ENCODE measurements around the gene TCAP. TPM values are rescaled to one million over a fixed set of nuclear protein-coding genes. Genes with fewer than 3 reads are reported as not detected.

Gene TCAP
- total RNA-seq, 1 donor from 2014 or later: 1.7 TPM

DNA sequence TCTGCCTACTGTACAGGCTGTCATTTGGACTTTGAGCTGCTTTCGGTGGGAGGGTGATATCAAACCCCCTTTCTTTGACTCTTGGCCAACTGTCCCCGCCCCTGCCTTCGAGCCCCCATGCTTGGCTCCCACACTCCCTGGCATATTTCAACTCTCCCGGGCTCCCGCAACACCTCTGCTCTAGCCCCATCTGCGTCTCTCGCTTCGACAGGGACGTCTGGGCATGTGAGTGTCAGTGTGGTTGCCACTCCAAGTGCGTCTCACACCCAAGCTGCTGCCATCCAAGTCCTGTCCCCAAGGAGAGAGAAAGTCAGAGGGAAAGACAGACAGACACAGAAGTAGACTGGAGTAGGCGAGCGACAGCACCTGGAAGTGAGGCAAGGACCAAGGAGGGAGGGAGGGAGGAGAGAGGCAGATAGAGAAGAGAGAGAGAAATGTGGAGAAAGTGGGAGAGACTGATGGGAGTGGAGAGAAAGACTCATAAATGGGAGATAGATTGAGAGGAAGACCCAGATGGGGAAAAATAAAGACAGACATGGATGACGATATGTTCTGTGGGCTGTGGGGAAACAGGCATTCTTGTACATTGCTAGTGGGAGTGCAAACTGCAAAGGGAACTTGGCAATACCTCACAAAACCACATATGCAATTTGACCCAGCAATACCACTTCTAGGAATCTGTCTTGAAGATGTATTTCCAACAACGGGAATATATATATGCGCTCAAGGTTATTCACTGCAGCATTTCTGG is 16.4 kb upstream of the TCAP start:
- intact Hi-C loops (cut with micrococcal nuclease): no loop called here

DNA sequence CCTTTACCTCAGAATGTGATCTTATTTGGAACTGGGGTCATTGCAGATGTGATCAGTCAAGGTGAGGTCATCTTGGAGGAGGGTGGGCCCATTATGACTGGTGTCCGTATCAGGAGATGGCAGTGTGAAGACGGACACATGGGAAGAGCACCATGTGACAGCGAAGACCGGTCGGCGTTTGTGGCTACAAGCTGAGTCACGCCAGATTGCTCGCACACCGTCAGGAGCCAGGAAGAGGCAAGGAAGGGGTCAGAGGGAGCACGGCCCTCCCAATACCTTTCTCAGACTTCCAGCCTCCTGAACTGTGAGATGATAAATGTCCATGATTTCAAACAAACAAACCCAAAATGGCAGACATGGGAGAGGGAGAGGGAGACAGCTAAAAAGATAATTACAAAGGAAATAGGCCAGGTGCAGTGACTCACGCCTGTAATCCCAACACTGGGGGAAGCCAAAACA is 15.0 kb upstream of the TCAP start:
- intact Hi-C loops (cut with micrococcal nuclease): no loop called here

DNA sequence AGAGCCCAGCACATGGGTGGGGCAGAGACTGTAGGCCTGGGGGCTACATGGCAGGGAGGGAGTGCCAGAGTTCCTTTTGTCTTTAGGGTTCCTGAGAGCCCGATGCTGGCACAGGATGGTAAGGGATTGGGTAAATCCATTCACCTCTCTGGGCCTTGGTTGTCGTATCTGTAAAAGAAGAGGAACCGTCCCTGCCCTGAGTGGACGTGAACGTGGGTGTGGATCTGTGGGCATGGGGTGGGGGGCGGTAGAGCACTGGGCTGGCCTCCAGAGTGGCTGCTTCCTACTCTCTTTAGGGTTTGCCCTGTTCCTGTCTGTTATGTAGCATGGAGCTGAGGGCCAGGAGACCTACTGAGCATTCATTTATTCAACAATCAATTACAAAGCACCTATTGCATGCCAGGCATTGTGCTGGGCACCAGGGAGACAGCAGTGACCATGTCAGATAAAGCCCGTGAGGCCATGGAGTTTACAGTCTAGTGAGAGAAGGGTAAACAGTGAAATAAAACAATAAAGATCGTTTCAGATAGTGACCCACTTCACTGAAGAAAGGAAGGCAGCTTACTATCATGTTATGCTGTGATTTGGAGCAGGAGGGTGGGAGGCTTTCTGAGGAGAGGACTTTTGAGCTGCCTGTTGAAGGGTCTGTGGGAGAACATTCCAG is 13.1 kb upstream of the TCAP start:
- intact Hi-C loops (cut with micrococcal nuclease): no loop called here

DNA sequence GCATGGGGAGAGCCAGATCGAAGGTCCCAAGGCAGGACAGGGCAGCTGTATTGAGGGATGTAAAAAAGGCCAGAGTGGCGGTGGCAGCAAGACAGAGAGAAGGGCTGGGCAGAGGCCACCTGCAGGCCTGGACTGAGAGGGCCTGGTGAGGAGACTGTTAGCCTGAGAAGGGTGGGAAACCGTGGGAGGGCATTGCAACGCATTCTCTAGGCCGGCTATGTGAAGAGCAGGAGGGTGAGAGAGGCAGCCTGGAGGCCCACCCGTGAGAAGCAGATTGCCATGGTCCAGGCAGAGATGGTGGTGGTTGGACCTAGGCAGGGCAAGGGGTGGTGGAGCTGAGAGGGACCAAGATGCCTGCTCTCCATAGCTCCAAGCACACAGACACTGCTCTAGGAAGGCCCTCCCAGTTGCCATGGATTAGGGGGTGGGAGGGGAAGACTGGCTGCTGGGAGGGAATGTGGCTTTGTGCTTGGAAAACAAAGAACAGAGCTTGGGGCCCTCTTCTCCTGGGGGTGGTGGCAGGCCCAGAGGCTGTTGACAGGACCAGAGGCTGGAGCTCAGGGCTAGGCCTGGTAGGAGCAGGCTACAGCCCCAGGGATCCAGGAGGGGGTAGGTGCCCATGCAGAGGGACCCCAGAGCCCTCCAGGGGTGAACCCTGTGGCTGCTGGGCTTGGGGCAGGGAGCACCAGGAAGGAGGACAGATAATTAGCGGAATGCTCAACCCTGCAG is 12.4 kb upstream of the TCAP start:
- intact Hi-C loops (cut with micrococcal nuclease): no loop called here

DNA sequence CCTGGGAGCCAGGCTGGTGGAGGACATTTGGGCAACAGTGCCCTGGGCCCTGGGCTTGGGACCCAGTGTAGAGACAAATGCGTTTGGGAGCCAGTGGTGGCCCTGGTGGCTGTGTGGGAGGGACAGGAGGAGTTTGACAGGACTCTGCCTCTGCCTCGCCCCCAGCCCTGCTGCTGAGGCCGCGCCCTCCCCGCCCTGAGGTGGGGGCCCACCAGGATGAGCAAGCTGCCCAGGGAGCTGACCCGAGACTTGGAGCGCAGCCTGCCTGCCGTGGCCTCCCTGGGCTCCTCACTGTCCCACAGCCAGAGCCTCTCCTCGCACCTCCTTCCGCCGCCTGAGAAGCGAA is 11.9 kb upstream of the TCAP start:
- intact Hi-C loops (cut with micrococcal nuclease): no loop called here

DNA sequence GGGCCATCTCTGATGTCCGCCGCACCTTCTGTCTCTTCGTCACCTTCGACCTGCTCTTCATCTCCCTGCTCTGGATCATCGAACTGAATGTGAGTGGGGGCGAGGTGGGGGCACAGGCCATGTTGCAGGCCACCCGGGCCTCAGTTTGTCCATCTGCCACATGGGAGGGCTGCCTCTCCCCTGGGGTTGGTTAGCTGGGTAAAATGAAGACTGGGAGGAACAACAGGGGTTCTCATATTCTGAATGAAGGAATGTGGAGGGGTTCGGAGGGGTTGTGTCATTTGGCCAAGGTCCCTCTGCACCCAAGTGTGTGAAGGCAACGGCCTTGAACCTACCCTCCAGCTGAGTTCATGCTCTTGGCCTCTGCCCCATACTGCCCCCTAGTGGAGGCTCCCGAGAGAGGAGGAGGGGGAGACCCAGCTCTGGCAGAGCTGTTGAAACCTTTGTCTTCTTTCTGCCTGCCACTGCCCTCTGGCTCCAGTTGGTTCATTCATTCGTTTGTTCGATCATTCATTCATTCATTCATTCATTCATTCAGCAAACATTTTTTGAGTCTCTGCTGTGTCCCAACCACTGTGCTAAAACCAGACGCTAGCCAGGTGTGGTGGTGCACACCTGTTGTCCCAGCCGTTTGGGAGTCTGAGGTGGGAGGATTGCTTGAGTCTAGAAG is 11.4 kb upstream of the TCAP start:
- intact Hi-C loops (cut with micrococcal nuclease): loop anchor here (1.0 kb wide), 1 partner anchor 31 kb away; no protein-coding TSS in a partner anchor

DNA sequence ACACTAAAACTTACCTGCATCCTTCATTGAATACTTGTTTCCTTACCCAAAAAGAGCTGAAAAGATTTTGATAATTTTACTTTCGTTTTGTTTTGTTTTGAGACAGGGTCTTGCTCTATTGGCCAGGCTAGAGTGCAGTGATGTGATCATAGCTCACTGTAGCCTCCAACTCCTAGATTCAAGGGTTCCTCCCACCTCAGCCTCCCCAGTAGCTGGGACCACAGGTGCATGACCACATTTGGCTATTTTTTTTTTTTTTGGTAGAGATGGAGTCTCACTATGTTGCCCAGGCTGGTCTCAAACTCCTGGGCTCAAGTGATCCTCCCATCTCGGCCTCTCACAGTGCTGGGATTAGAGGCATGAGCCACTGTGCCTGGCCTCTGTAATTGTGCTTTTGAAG is 10.0 kb upstream of the TCAP start:
- intact Hi-C loops (cut with micrococcal nuclease): no loop called here

DNA sequence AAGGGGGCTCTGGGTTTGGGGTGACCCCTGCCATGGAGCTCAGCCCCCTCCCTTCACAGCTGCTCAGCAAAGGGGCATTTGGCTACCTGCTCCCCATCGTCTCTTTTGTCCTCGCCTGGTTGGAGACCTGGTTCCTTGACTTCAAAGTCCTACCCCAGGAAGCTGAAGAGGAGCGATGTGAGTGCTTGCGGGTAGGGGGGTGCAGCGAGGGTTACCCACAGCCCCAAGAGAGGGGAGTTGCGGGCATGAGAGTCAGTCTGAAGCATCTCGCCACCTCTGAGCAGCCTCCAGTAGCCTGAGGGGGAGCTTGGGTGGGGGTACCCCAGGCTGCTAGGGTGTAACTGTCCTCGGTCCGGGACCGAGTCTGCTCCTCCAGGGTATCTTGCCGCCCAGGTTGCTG is 6.8 kb upstream of the TCAP start:
- intact Hi-C loops (cut with micrococcal nuclease): no loop called here

DNA sequence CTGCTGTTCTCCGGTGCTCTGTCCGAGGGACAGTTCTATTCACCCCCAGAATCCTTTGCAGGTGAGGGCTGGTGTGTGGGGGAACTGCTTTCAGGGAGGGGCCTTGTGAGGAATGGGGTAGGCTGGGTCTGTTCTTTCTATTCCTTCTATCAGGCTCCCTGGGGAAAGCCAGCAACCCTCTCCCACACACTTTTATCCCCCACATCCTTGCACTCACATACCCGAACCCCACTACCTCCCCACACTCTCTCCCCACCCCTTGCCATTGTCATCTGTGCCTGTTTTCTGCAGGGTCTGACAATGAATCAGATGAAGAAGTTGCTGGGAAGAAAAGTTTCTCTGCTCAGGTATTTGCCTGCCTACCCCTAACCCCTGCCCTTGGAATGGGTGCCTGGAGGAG is 6.4 kb upstream of the TCAP start:
- intact Hi-C loops (cut with micrococcal nuclease): no loop called here

DNA sequence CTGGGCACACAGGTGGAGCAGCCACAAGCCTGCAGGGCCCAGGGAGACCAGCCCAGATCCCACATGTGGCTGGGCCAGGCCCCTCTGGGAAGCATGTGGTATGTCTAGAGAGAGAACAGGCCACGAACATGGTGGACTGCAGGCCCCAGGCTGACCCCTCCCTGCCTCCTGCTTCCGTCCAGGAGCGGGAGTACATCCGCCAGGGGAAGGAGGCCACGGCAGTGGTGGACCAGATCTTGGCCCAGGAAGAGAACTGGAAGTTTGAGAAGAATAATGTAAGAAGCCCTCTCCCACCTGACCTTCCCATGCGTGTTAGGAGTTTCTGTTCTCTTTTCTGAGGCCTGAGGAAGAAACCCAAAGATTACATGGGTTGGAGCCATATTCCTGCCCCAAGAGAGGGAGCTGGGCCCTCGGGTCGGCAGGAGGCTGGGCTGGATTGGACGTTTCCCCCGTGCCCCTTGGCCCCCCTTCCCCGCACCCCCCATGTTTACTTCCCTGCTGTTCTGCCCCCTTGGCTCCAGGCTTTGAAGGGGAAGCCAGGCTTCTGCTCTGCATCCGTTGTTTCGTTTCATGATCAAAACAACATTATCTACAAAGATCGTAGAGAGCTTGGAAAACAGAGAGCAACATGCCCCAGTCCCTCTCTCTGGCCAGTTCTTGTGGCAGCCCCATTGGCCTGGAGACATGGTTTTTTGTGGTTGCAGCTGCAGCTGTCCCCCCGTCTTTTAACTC is 5.7 kb upstream of the TCAP start:
- intact Hi-C loops (cut with micrococcal nuclease): no loop called here

DNA sequence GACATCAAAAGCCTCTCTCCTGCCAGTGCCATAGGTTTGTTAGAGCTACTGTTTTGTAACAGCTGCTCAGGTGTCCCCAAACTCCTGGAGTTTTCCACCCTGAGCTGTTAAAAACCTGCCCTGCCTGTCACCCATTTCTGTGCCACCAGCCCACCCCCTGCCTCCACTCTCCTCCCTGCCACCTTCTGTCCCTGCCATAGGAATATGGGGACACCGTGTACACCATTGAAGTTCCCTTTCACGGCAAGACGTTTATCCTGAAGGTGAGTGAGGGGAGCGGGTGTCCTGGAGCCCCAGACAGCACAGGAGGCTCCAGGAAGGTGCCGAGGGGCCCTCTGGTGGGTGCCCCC is 5.2 kb upstream of the TCAP start:
- intact Hi-C loops (cut with micrococcal nuclease): no loop called here

DNA sequence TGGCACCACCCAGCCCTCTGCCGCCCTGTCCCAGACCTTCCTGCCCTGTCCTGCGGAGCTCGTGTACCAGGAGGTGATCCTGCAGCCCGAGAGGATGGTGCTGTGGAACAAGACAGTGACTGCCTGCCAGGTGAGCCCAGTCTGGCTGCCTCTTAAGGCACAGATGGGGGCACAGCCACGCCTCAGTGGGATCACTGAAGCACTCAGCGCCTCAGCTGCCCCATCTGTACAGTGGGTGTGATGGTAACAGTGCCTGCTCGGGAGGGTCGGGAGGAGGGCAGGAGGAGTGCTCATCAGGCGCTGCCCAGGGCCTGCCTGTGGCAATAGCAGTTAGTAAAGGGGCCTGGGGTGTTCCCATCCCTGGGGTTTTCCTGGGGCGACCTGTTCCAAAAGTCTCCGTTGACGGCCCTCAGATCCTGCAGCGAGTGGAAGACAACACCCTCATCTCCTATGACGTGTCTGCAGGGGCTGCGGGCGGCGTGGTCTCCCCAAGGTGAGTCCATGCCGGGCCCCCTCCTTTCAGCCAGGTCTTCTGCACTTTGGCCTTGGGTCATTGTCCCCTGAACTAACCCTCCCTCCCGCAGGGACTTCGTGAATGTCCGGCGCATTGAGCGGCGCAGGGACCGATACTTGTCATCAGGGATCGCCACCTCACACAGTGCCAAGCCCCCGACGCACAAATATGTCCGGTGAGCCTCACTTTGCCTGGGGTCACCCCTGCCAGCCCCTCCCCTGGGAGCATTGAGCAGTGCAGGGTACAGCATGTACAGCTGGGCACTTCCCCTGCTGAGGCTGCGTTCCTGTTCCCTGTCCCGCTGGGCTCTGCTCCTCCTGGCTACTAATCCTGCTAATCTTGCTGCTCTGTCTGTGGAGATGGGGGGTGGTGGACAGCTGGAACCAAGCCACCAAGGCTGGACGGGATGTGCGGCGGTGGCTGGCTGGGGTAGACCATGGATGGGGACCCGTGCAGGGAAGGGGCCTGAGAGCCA is 4.5 kb upstream of the TCAP start:
- intact Hi-C loops (cut with micrococcal nuclease): no loop called here

DNA sequence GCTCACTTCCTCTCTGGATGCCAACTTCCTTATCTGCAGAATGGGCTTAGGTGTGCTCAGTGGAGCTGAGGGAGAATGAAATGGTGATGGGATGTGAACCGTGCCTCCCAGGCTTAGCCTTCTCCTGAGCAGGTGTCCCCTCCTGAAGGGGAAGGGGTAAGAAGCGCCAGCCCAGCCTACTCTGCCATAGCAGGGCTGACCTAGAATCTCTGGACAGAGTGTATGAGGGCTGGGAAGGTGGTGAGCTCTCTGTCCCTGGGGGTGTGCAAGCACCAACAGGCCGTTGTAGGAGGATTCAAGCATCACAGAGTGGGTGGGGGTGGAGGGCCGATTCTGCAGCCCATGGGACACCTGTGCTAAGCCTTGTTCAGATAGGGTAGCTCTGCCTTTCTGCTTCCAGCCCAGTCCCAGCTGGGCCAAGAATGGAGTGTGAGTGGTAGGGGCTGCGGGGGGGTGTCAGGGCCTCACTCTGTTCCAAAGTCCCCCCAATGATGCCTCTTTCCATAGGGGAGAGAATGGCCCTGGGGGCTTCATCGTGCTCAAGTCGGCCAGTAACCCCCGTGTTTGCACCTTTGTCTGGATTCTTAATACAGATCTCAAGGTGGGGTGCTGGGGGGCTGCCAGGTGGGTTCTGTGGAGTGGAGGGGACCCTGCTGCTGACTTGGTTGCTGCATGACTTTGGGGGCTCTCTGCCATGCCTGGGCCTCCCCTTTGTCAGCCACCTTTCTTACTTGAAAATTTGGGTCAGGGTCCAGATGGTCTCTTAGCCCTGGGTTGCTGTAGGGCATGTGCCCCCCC is 3.2 kb upstream of the TCAP start:
- intact Hi-C loops (cut with micrococcal nuclease): no loop called here

DNA sequence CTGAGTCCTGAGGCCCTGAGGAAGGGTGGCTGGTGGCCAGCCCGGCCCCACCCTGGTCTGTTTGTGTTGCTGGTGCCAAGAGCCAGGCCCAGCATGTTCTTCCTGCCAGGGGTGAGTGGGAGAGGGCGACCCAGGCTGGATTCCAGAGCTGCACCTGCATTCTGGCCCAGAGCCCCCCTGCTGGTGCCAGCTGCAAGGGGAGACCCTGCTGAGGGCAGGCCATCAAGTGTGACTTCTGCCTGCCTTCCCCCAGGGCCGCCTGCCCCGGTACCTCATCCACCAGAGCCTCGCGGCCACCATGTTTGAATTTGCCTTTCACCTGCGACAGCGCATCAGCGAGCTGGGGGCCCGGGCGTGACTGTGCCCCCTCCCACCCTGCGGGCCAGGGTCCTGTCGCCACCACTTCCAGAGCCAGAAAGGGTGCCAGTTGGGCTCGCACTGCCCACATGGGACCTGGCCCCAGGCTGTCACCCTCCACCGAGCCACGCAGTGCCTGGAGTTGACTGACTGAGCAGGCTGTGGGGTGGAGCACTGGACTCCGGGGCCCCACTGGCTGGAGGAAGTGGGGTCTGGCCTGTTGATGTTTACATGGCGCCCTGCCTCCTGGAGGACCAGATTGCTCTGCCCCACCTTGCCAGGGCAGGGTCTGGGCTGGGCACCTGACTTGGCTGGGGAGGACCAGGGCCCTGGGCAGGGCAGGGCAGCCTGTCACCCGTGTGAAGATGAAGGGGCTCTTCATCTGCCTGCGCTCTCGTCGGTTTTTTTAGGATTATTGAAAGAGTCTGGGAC is 2.4 kb upstream of the TCAP start:
- intact Hi-C loops (cut with micrococcal nuclease): no loop called here

DNA sequence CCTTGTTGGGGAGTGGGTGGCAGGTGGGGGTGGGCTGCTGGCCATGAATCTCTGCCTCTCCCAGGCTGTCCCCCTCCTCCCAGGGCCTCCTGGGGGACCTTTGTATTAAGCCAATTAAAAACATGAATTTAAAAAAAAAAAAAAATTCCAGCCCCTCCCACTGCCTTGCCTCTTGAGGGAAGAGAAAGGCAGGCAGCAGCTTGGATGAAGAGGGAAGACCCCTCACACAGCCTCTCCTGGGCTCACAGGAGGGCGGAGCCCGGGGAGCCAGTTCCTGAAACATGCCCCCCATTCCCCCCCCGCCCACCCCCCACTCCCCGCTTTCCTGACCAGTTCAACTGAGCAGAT is 1.8 kb upstream of the TCAP start:
- intact Hi-C loops (cut with micrococcal nuclease): no loop called here

DNA sequence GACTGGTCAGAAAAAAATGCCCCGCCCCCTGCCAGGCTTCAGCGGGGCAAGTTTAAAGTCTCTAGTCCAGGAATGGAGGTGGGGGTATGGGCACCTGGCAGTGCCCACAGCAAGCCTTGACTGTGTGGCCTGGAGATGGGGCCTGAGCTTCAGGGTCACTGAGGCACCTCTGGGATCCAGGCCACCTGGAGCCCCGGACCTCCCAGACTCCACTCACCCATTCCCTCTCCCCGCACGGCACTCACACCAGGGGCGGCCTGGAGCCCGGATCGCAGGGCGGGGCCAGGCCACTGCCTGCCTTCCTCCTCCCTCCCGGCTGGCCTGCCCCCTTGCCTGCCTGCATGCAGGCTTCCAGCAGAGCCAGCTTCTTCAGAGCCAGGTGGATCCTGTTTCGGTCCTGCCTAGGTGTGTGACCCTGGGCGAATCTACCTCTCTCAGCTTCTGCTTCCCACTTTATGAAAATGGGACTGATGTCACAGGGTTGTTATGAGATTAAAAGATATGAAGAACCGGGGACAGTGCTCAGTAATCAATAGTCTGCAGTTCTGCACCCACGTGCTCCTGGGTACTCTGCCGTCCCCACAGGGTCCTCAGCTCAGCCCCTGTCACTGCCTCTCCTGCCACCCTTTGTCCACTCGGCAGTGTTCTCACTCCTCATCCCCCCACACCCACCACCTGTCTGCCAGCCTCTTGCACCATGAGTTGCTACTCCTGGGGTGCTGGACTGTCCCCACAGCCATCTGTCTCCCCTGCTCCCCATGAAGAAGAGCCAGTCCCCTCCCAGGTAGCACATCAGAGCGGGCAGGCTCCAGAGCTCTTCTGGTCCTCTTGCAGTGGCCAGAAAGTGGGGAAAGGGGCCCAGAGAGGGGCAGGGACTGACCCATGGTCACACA is 1.2 kb upstream of the TCAP start:
- intact Hi-C loops (cut with micrococcal nuclease): no loop called here

DNA sequence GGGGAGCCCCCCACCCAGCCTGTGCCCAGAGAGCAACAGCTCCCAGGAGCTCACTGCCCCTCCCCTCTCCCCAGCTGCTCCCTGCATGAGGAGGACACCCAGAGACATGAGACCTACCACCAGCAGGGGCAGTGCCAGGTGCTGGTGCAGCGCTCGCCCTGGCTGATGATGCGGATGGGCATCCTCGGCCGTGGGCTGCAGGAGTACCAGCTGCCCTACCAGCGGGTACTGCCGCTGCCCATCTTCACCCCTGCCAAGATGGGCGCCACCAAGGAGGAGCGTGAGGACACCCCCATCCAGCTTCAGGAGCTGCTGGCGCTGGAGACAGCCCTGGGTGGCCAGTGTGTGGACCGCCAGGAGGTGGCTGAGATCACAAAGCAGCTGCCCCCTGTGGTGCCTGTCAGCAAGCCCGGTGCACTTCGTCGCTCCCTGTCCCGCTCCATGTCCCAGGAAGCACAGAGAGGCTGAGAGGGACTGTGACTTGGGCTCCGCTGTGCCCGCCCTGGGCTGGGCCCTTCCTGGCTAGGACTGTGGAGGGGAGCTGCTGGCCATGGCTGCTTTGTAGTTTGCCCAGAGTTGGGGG is 584 bp downstream of the TCAP start:
- intact Hi-C loops (cut with micrococcal nuclease): no loop called here
